Activated T-helper 2 cell treated with anti-CD3 and anti-CD28 coated beads, Interferon-gamma antibody, Interleukin-2, Interleukin-4, amounts not matched to agents 10 μg/mL and 5 μg/mL and 100 μg/mL, durations not matched to agents 14 hours and 24 hours and 36 hours (primary cell): ENCODE results near the gene IL17C. TPM values are rescaled to one million over a fixed set of nuclear protein-coding genes. Genes with fewer than 3 reads are reported as not detected.
A peak's percentile ranks its signal among the peaks of the same experiment; 100 is the strongest.

Source experiments
- DNase-seq: peaks from one replicate; pipeline ENCODE4 v3.0.0; 2021; ENCODE audit warnings: low spot score
- H3K27ac Mint-ChIP-seq: one replicate; pipeline ENCODE4 v1.8.0; 2021; ENCODE audit warnings: mixed read lengths
- H3K27me3 Mint-ChIP-seq: one replicate; pipeline ENCODE4 v1.8.0; 2021; ENCODE audit warnings: low read depth, mixed read lengths
- H3K36me3 Mint-ChIP-seq: one replicate; pipeline ENCODE4 v1.8.0; 2021; ENCODE audit warnings: low read depth, mixed read lengths
- H3K4me1 Mint-ChIP-seq: one replicate; pipeline ENCODE4 v1.8.0; 2021; ENCODE audit warnings: low read depth, mixed read lengths
- H3K4me3 Mint-ChIP-seq: one replicate; pipeline ENCODE4 v1.8.0; 2021; ENCODE audit warnings: low read depth, mild to moderate bottlenecking, moderate library complexity, mixed read lengths
- H3K9me3 Mint-ChIP-seq: one replicate; pipeline ENCODE4 v1.8.0; 2021; ENCODE audit warnings: mixed read lengths
- intact Hi-C: fragments of 100-400 bp; cut with micrococcal nuclease; formaldehyde crosslinking; loops from one replicate; pipeline ENCODE4 v1.15.1; 2023
- total RNA-seq: library from RNA; stranded (reverse); gene quantifications from 2 replicates; pipeline ENCODE4 v1.2.3, GENCODE V29; 2022

Gene IL17C
- total RNA-seq, 1 donor from 2014 or later = not detected

DNA sequence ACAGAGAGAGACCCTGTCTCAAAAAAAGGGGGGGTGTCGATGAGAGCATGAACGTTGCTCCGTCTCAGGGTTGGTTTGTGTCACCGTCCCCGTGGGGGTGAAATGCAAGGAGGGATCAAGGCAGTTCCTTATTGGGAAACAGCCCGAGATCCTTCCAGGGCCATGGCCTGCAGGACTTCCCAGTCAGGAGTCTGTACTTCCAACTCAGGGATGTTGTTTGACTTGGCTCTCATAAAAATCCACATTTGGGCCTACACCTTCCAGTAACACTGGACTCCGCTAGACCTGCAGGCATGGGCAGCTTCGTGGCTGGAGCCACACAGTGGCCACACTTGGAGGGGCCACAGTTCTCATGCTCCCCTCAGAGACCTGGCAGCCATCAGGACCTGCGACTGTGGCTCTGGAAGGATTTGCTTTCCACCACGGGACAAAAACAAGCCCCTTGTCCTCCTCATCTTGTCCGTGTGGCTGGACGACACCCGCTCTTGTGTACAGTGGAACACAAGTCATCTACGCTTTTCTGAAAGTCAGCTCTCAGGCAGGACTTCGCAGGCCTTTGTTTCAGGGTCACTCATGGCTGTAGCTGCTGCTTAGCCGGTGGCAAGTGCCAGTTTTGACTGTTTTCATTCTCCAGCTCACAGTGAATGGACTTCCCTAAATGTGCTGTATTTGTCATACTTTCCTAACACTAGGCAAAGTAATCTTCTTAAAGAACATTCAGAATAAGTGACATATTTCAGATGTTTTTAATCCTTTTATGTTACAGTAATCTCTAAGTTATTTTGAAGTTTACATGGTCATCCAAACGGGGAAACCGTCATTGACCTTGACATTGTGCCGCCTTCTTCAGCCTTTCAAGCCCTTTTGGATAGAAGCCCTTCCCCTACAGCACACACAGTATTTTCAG lies 24.2 kb upstream of the IL17C start:
- Mint-ChIP-seq H3K9me3 (no peaks in the 10 kb centered on the region), H3K27ac (no peak overlapping the region), H3K27me3 (no peaks in the 10 kb centered on the region), H3K4me1 (peaks cover under 1% of the 10 kb centered on the region), H3K36me3 (peaks cover 47% of the 10 kb centered on the region), H3K4me3 (no peak overlapping the region)
- no peak for DNase-seq
- intact Hi-C loops = no loop called here

GRCh38 chr16:88614818-88615580 lies 23.4 kb upstream of the IL17C start:
- Mint-ChIP-seq H3K4me1 (peaks cover 6% of the 10 kb centered on the region), H3K9me3 (no peaks in the 10 kb centered on the region), H3K27ac (no peak overlapping the region), H3K36me3 (peaks cover 51% of the 10 kb centered on the region), H3K27me3 (no peaks in the 10 kb centered on the region), H3K4me3 (no peak overlapping the region)
- intact Hi-C loops = no loop called here
- no peak for DNase-seq

DNA sequence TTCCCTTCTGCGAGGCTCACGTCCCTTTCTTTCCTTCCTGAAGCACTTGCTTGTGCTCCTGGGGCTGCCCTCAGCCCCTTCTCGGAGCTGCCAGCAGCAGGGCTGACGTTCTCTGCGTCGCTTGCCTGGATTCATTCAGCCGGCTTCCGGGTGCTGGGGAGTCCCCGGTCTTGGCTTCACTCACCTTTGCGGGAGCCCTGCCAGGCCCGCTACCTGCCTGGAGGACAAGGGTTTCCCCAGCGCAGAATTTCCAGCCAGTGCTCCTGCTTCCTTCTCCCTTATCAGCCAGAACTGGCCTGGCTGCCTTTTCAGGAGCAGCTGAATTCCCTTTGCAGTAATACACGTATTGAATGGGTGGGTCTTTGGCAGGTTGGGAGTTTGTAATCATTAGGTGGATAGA lies 22.1 kb upstream of the IL17C start:
- H3K4me1 Mint-ChIP-seq = peaks cover 10% of the 10 kb centered on the region
- H3K4me3 Mint-ChIP-seq = no peak overlapping the region
- no peaks in the 10 kb centered on the region for H3K27me3 Mint-ChIP-seq

DNA sequence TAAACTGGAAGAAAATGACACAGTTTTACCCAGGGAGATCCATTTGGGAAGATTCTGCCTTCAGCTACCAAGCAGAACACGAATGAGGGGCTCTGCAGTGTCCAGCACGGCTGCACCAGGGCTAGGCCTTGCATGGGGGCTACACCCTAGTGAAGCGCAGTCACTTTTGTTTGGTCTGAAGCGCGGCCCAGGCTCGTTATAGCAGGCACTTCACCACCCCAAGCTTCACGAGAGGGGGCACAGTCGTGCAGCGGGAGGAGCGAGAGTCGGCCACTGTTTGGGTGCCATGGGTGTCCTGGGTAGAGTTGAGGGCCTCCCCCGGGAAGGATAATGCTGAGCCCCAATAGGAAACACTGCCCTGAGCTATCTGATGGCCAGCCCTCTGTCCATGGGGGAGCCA lies 21.6 kb upstream of the IL17C start:
- peaks cover 42% of the 10 kb centered on the region for H3K36me3 Mint-ChIP-seq
- H3K27ac Mint-ChIP-seq = no peak overlapping the region
- no peak overlapping the region for H3K4me3 Mint-ChIP-seq
- no peaks in the 10 kb centered on the region for H3K9me3 Mint-ChIP-seq
- no peaks in the 10 kb centered on the region for H3K27me3 Mint-ChIP-seq
- DNase-seq = no peak
- intact Hi-C loops = no loop called here
- H3K4me1 Mint-ChIP-seq = peaks cover 10% of the 10 kb centered on the region

More for the DNA sequence above, 22.1 kb upstream of the IL17C start:
- intact Hi-C loops = no loop called here
- peak overlapping the region; percentile 55 for H3K27ac Mint-ChIP-seq
- no peak for DNase-seq
- no peaks in the 10 kb centered on the region for H3K9me3 Mint-ChIP-seq
- peaks cover 42% of the 10 kb centered on the region for H3K36me3 Mint-ChIP-seq

DNA sequence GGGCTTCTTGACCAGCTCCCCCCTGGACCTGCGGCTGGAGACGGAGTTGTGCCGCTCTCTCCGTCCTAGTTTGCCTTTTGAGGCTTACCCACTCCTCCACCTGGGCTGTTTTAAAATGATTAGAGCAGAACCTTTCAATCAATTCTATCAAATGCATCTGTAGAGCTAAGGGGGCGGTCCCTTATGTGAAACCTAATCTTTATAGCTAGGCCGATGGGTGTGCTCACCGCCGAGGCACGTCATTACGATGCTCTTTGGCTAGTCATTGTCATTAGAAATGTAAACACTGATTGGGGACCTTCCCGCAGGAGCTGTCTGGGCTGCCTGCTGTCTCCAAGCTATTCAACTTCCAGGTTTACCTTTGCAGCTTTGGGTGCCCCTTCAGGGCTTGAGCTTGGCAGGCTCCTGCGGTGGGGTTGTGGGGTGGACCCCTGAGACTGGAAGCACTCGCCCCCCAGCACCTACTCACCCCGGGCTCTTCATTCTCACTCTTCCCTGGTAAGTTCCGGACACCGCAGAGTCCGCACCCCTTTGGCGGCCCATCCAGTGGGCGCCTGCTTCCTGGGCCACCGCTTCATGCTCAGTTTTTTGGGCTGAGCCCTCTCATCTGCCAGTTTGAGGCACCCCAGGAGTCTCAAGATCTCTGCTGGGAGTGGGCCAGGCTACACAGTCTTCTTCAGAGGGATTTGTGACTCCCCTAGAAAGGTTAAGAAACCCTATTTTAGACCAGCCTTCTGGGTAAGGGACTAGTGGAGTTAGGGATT lies 20.9 kb upstream of the IL17C start:
- no peaks in the 10 kb centered on the region for H3K9me3 Mint-ChIP-seq
- no peak for DNase-seq
- no peaks in the 10 kb centered on the region for H3K27me3 Mint-ChIP-seq
- no peak overlapping the region for H3K27ac Mint-ChIP-seq
- no peak overlapping the region for H3K4me3 Mint-ChIP-seq
- intact Hi-C loops = no loop called here
- peaks cover 10% of the 10 kb centered on the region for H3K4me1 Mint-ChIP-seq
- peaks cover 48% of the 10 kb centered on the region for H3K36me3 Mint-ChIP-seq

- Mint-ChIP-seq H3K4me1 (peaks cover 10% of the 10 kb centered on the region), H3K36me3 (peaks cover 49% of the 10 kb centered on the region), H3K4me3 (no peak overlapping the region), H3K9me3 (no peaks in the 10 kb centered on the region), H3K27ac (no peak overlapping the region), H3K27me3 (no peaks in the 10 kb centered on the region)
- DNase-seq = no peak
- intact Hi-C loops = no loop called here
Observed at GRCh38 chr16:88618182-88618955, 20.0 kb upstream of the IL17C start.

- Mint-ChIP-seq H3K4me1 (peaks cover 10% of the 10 kb centered on the region), H3K36me3 (peaks cover 52% of the 10 kb centered on the region), H3K4me3 (no peak overlapping the region), H3K27ac (no peak overlapping the region), H3K9me3 (no peaks in the 10 kb centered on the region), H3K27me3 (no peaks in the 10 kb centered on the region)
- DNase-seq = no peak
- intact Hi-C loops = no loop called here
Observed at GRCh38 chr16:88618956-88619667, 19.3 kb upstream of the IL17C start.

DNA sequence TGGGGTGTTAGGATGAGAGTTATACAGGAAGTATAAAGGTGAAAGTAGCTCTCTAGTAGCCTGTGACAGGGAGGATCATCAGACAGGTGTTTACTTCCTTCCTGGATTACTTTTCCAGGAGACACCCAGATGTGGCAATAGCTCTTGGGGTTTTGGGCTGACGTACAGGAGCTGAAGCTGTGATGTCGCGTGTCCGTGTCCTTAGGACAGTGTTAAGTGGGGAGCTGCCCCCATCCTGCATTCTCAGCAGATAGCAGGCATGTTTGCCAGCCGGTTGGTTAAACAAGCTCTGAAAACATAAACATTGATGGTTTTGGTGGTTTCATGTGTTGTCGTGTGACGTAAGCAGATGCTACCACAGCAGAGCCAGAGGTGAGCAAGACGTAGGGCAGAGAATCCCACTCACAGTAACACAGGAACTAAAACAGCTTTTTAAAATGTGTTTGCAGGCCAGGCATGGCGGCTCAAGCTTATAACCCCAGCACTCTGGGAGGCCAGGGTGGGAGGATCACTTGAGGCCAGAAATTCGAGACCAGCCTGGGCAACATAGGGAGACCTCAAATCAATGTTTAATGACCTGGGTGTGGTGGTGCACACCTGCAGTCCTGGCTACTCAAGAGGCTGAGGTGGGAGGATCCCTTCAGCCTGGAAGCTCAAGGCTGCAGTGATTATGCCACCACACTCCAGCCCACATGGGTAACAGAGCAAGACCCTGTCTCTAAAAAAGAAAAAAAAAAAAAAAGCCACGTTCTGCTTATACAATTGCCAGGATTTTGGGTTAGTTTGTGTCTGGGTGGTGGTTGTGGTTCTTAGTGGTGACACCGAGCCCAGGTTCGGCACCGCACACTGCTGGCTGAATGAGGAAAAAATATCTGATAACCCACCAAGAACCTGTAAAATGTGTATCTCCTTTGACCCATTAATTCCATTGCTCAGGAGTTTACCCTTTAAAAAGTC lies 18.2 kb upstream of the IL17C start:
- Mint-ChIP-seq H3K36me3 (peaks cover 53% of the 10 kb centered on the region), H3K27me3 (no peaks in the 10 kb centered on the region), H3K4me3 (no peak overlapping the region), H3K27ac (peak overlapping the region; percentile 52), H3K4me1 (peaks cover 10% of the 10 kb centered on the region), H3K9me3 (no peaks in the 10 kb centered on the region)
- intact Hi-C loops = no loop called here
- DNase-seq = peak; percentile 31

GRCh38 chr16:88622125-88622524 lies 16.2 kb upstream of the IL17C start:
- Mint-ChIP-seq H3K27ac (no peak overlapping the region), H3K4me3 (no peak overlapping the region), H3K36me3 (peaks cover 52% of the 10 kb centered on the region), H3K9me3 (no peaks in the 10 kb centered on the region), H3K4me1 (peaks cover 10% of the 10 kb centered on the region), H3K27me3 (no peaks in the 10 kb centered on the region)
- no peak for DNase-seq
- intact Hi-C loops = no loop called here

- H3K27me3 Mint-ChIP-seq = no peaks in the 10 kb centered on the region
- no peak overlapping the region for H3K27ac Mint-ChIP-seq
- no peak overlapping the region for H3K4me3 Mint-ChIP-seq
- peaks cover 10% of the 10 kb centered on the region for H3K4me1 Mint-ChIP-seq
- no peaks in the 10 kb centered on the region for H3K9me3 Mint-ChIP-seq
- no peak for DNase-seq
- H3K36me3 Mint-ChIP-seq = peaks cover 56% of the 10 kb centered on the region
- intact Hi-C loops = no loop called here
Observed at GRCh38 chr16:88622866-88623265, 15.5 kb upstream of the IL17C start.

DNA sequence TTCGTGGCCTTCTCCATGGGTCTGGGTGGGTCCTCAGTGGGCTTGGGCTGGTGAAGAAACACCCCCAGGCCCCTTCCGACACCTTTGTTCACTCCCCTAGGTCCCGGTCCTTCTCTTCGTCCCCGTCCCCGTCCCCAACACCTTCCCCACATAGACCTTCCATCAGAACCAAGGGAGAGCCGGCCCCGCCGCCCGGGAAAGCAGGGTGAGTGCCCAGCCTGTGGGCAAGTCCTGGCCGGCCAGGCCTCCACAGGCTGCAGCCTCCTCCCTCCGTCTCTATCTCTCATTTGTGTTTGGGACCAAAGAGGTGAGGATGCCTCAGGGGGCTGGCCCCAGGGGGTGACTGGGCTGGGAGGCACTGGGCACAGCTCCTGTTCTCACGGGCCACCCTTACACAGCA lies 14.5 kb upstream of the IL17C start:
- H3K36me3 Mint-ChIP-seq = peaks cover 63% of the 10 kb centered on the region
- intact Hi-C loops = no loop called here
- H3K27me3 Mint-ChIP-seq = no peaks in the 10 kb centered on the region
- H3K9me3 Mint-ChIP-seq = no peaks in the 10 kb centered on the region
- H3K27ac Mint-ChIP-seq = no peak overlapping the region
- H3K4me1 Mint-ChIP-seq = peaks cover 10% of the 10 kb centered on the region
- DNase-seq = no peak
- no peak overlapping the region for H3K4me3 Mint-ChIP-seq
